Stimulated activated CD4-positive, alpha-beta T cell treated with anti-CD3 and anti-CD28 coated beads, Interleukin-15, amount 100 ng/mL, for 1 hour (primary cell): ENCODE measurements around the gene SHISAL1.
"Not testable (repeated sequence)": the region's sequence is repeated elsewhere in the genome, so short reads cannot be mapped to it uniquely, and the experiment has no call there.

Experiments
- DNase-seq, 2 donors: peaks; one replicate each; pipeline ENCODE4 v3.0.0-alpha.2; 2020; ENCODE audit warnings: low read depth in 1 of 2, low spot score in 1 of 2

Gene SHISAL1

DNA sequence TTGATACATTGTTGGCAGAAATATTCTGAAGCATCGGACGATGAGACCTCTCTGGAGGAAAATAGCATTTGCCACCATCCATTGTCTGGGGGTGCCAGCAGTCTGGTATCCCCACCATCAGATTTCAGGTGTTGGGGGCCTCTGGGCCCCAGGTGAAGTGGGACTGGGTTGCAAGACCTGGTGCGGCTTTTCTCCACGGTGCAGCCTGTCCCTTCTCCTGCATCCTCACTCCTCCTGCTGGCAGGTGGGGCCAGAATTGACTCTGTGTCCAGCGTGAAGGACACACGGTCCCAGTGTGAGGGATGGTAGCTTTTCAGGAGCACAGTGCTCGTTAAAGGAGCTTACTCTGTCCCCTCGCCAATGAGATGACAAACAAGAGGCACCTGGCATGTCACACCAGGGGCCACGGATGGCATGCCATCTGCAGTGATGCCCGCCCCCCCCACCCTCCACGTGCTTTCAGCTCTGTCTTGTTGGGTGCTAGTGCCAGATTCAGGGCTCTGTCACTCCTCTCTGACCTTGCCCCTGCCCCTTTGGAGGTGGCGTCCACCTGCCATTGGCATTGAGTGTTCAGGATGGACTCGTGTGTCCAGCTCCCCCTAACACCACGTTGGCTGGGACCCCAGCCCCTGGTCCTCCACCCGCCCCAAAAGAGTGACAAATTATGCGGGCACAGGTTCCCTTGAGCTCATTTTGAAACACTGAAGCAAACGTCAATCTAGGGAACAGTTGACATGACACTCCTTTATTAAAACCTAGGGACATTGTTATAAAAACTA is 69.6 kb downstream of the SHISAL1 start:
- no peak for DNase-seq

DNA sequence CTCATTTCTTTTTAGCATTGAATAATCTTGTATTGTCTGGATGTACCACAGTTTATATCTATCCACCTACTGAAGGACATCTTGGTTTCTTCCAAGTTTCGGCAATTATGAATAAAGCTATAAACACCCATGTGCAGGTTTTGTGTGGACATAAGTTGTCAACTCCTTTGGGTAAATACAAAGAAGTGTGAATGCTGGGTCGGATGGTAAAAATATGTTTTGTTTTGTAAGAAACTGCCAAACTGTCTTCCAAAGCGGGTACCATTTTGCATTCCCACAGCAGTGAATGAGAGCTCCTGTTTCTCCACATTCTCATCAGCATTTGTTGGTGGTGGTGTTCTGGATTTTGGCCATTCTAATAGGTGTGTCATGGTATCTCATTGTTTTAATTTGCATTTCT is 71.6 kb downstream of the SHISAL1 start:
- not testable (repeated sequence) for DNase-seq

DNA sequence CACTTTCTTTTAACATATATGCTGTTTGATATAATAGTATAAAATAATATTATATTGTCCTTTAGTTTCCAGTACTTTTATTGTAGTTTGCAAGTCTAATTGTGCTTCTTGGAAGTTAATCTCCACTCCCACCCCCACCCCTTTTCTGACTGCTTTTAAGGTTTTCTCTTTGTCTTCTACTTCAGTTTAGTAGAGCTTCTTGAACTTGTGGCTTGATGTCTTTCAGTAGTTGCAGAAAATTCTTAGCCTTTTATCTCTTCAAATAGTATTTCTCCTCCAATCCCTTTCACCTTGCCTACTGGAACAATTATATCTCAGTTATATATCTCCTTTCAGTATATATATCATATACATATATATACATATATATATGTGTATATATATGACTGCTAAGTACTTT is 75.5 kb downstream of the SHISAL1 start:
- DNase-seq: no peak

DNA sequence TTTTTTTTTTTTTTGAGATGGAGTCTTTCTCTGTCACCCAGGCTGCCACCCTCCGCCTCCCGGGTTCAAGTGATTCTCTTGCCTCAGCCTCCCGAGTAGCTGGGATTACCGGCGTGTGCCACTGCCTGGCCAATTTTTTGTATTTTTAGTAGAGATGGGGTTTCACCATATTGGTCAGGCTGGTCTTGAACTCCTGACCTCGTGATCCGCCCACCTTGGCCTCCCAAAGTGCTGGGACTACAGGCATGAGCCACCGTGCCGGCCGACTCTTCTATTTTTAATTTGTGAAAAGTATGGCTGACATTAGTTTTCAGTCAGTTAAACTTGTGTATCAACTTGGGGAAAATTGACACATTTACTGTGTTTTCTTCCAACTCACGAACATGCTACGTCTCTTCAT is 78.4 kb downstream of the SHISAL1 start:
- not testable (repeated sequence) for DNase-seq

DNA sequence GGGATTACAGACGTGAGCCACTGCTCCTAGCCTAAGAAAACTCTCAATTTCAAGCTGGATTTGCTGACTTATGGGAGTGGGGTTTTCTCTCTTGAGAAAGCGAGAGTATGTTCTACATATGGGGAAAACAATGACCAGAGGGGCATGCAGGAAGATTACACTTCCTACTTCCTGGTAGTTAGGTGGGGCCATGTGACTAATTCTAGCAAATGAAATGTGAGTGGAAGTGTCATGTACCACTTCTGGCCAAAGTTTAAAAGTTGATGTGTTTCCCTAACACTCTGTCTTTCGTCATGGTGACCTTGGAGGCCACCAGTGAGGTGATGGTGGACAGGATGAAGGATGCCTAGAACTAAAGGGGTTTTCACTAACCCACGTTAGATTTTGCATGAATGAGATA is 81.5 kb downstream of the SHISAL1 start:
- no peak for DNase-seq

DNA sequence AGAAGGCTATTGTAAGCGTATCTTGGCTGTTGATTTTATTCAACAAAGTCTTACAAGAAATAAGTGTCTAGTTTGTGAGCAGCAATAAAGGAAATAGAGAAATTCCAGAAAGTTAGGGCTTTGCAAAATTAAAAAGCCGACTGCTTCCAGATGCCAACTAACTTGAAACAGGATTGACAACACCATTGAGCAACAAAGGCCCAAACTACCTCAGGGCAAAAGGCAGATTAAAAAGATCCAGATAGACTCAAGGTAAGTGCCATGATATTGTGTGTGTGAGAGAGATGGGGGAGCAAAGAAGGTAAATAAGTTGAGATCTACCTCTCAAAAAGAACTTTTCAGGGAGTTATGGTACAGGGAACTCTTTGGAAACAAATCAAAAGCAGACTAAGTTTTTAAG is 82.9 kb downstream of the SHISAL1 start:
- no peak for DNase-seq

DNA sequence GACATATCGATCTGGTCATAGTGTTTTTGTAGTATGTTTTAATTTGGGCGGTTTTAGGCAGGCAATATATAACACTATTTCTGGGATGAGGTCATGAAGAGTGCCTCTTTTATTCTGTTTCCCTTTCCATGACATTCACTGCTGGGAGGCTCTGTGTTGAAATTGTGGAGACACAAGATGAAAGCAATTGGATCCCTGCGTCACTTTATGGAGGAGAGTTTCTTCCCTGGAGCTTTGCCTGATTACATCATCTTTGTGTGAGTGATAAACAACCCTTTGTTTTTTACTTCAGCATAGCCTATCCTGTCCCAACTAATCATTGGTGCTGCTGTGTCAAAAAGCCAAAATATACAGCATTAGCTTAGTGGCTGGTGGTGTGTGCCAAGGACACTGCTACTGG is 83.4 kb downstream of the SHISAL1 start:
- DNase-seq: no peak

DNA sequence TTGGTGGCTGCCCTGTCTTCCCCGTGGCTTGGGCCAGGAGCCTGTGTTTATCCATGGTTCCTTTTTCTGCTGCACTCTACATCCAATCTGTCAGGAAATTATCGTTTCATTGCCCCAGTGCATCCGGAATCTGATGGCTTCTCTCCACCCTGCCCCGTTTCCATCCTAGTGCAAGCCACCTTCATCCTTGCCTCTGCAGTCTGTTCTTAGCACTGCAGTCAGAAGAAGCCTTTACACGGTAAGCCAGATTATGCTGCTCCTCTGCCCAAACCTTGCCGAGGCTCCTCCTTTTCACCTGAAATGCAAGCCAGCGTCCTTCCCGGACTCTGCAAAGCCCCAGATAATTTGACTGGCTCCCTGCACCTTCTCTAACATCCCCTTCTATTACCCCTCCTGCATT is 86.9 kb downstream of the SHISAL1 start:
- DNase-seq: no peak

DNA sequence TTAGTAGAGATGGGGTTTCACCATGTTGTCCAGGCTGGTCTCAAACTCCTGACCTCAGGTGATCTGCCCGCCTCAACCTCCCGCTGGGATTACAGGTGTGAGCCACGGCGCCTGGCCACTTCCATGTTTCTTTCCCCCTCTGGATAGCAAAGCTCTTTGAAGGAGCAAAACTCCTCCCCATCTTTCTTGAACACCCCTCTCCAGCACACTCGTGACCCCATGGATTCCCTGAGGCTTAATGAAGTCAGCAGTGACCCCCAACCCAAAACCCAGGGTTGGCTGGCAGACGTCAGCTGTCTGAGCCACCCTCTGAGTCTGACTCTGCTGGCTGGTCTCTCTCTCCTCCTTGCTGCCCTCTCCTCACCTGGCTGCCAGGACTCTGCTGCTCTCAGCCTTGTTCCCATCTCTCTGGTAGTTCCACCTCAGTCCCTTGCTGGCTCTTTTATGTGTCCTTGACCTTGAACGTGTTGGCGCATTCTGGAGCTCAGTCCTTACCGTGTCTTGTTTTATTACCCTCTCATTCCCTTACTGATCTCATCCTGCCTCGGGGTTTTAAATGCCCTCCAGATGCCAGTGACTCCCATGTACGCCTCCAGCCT is 87.6 kb downstream of the SHISAL1 start:
- no peak for DNase-seq

DNA sequence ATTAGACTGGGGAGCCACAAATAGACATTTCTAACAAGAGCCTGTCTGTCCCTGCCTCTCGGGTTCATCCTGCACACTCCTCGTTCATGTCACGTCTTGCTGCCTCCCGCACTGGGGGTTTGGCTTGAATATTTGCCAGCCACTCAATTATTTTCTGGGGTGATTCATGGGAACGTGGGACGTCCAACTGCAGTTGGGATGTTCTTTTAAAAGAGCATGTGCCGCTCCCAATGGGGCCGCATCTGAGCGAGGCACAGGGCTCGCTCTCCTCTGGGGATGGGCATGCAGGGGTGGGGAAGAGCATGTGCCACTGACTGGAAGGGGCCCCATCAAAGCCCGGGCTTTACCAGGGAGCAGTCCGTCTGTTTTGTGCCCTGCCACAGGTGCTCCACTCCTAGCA is 88.6 kb downstream of the SHISAL1 start:
- DNase-seq: no peak

DNA sequence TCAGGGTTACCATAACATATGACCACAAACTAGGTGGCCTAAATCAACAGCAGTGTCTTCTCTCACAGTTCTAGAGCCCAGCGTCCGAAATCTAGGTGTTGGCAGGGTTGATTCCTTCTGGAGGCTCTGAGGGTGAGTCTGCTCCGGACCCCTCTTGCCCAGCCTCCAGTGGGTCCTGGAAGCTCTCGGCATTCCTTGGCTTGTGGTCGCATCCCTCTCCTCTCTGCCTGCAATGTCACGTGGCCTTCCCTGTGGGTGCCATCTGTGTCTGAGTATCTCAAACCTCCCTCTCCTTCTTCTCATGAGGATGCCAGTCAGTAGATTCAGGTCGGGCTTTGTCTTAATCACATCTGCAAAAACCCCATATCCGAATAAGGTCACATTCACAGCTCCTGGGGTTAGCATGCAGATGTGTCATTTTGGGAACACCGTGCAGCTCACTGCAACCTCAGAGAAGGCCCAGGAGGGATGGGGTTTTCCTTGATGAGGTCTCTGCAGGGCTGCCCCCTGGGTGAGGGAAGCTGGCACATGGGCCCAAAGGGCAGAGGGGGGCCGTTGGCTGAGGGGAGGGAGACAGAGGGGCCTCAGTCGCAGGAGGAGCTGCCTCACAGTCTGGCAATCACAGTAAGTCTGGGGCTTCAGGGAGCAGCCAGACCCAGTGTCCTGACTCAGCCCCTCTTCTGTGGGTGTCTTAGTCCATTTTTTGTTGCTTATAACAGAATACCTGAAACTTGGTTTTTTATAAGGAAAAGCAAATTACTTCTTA is 90.9 kb downstream of the SHISAL1 start:
- DNase-seq: no peak

DNA sequence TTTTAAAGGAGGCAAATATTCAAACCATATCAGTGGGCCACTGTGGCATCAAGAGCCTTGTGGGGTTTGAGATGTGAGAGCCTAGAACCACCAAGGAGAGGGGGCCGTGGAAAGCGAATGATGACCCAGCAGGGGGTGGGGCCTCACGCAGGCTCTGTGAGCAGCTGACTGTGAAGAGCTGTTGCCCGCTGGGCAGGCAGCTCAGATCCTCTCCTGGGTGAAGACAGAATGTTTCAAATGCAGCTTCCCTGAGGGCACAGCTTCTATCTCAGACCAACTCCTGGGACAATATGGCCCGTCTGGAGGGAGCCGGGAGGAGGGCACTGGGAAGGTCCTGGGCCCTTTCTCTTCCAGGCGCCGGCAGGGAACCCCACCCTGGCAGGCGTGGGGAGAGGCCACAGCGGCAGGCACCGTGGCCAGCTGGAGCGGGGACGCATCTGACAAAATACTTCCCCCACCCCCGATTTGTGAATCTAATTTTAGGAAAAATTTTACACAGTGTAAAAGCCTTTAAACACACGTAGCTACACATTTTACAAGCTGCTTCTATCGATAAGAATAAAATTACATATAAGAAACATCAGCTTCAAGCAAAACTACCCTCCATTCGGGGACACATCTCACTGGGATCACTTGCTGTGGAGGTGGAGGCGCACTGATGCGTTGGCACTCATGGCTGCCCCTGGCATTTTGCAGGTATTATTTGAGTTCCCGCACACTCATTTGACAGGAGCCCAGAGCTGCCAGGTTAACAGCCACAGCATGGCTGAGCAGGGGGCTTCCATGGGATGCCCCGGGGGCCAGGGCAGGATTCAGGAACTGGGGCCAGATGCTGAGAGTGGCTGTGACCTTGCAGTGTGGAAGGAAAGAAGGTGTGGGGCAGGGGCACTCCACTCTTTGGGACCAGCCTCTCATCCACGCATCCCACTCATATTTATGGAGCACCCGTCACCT is 91.7 kb downstream of the SHISAL1 start:
- no peak for DNase-seq

DNA sequence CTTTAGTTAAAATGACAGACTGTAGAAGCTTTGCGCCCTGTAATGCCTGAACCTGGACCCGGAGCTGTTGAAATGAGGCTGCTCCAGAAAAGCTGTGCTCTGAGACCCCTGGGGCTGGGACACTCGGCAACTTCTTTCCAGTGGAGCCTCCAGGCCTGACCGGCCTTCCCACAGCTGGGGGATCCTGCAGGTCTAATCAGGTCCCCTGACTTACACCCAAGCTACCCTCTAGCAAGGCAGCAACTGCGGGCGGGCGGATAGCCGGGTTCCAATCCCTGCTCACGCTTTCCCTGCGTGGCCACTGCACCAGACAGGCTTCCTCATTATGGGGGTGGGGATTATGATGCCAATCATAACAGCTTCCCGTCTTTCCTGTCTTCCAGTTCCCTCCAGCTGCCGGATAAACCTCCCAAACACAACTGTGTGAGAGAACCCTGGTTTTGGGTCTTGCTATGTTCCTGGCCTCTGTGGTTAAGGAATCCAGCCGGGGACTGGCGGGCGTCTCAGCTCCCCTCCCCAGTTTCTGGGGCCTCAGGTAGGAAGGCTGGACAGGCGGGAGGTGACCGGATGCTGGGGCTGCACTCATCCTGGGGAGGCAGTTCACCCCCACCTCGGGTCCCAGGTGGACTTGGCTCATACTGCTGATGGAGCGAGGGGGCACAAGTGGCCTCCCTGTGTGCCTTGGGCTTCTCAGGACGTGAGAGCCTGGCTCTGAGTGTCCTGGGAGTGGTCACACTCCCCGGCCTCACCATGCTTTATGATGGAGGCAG is 93.5 kb downstream of the SHISAL1 start:
- no peak for DNase-seq

DNA sequence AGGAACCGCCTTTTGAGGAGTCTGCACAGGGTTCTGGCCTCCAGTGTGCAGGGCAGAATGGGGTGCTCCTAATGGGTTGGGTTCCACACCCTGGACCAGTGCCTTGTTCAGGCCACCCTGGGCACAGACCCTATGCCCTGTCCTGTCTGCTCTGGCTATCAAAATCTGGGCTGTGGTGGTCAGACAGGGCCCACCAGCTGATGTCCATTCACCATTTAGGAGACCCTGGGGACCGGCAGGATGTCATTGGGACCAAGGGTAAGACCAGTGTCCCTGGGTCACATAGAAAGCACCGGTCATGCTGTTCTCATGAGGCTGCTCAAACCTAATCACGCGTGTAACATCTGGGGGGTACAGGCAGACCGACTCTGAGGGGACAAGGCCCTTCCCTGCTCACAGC is 94.7 kb downstream of the SHISAL1 start:
- DNase-seq: no peak

DNA sequence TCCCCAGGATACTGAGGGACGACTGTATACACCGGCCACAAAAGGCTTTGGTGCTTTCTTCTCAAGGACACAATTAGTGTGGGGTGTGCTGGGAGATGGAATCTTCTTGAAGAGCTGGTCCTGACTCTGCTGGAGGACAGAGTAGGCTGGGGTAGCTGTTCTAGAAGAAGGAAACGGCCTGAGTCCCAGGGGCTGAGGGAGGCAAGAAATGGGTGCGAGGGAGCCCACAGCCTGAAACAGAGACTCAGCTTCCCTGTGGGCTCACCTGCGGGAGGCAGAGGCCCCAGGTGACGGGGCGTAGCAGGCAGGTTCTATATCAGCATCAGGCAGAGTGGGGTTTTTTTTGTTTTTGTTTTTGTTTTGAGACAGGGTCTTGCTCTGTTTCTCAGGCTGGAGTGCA is 95.4 kb downstream of the SHISAL1 start:
- DNase-seq: no peak

DNA sequence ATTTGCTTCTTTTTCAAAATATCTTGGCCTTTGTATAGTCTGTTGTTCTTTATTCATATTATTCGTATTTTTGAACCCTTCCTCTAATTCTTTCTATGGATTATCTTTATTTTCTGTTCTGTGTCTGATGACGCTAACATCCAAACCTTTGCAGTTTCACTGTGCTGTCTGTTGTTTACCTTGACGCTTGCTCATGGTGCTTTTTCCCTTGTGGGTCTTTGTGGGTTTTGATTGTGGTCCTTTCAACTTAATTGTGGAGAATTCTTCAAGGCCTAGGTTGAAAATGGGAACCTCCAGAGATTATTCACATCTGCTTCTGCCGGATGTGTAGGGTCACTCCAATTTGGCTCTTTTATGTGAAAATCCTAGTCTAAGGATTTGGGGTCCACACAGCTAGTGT is 97.5 kb downstream of the SHISAL1 start:
- no peak for DNase-seq

DNA sequence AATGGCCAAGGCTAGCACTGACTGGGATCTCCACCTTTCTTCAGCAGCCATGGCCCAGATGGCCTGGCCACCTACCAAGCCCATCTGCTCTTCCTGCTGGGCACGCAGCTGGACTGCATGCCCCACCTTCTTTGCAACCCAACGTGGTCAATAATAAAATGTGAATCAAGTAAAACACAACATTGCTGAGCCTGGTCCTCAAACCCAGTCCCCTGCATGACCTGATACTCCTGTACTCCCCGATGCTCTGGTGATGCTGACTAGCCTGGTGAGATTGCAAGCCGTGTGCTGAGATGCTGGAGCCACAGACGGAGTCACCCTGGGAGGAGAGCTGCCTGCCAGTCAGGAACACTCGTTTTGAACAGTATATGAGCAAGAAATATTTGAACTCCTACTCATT is 98.0 kb downstream of the SHISAL1 start:
- DNase-seq: no peak

DNA sequence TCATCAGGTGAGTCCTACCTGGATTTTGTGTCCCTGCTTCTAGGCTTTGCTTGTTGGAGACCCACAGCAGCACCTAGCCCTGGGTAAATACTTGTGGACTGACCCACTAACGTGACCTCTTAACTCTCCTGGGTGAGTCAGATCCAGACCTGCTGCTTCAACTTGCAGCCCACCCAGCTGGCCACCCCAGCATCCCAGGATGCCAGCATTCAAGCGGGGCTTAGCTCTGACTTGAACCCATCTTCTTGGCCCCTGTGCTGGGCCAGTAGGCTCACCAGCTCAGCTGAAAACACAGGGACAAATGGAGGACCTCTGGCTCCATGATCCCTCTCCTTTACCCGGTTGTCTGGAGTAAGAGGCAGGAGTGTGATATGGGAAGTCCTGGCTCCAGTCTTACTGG is 98.6 kb downstream of the SHISAL1 start:
- DNase-seq: no peak

DNA sequence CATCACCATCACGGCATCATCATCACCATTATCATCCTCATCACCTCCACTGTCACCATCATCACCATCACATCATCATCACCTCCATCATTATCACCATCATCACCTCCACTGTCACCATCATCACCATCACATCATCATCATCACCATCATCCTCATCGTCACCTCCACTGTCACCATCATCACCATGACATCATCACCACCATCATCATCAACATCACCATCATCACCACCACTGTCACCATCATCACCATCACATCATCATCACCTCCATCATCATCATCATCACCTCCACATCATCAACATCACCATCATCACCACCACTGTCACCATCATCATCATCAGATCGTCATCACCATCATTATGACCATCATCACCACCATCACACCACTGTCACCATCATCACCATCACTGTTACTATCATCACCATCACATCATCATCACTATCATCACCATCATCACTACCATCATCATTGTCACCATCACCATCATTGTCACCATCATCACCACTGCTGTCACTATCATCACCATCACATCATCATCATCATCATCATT is 99.2 kb downstream of the SHISAL1 start:
- DNase-seq: no peak

DNA sequence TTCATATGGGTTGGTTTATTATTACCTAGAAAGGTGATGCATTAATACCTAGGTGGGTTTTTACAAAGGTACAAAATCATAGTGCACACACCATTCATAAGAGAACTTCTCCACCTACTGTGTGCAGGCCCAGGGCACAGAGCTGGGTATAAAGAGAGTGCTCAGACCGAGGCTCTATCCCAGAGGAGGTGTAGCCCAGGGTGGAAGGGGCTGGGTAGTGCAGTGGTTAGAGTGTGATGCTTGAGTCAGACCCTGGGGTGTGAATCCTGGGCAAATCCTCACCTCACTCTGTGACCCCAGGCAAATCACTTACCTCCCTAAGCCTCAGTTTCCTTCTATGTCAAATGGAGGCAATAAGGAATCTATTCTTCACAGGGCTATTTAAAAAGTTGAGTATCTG is 99.8 kb downstream of the SHISAL1 start:
- DNase-seq: no peak
